Measurements from ENCODE around the gene HIPK2.

The HIPK2 gene

DNA sequence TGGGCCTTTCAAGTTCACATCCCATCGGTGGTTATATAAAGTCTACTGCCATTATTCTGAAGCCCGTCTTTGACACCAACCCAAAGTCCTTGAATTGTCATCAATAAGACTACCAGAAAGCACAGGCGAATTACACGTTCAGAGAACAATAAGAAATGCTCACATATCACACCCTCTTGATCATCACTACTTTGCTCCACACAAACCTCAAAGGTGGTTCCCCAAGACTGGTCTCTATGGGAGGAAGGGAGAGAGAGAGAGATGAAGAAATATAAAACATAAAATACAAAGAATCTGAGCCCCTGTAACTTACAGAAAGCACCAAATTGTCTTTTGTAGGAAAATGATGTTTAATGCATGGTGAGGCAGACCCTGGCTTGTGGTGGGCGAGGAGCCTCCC lies 4.4 kb downstream of the HIPK2 start:
- H3K27ac ChIP-seq (ENCODE audit: low read length) = no peak overlapping the region
- H2AFZ ChIP-seq (ENCODE audit: low read depth, low read length) = no peak overlapping the region
- H3K9ac ChIP-seq (ENCODE audit: low read depth, low read length) = no peak overlapping the region
- no peak for TF ChIP-seq CTCF (IDR thresholded peaks at IDR 0.05; ENCODE audit: borderline replicate concordance, extremely low read depth, low read length, poor library complexity, severe bottlenecking)
- no peak for TF ChIP-seq EZH2 (IDR thresholded peaks at IDR 0.05; ENCODE audit: borderline replicate concordance, low read depth, low read length, severe bottlenecking)
- no peak overlapping the region for H3K4me3 ChIP-seq (ENCODE audit: low read depth in 1 of 2, low read length in 2 of 2)
- peaks cover 12% of the 10 kb centered on the region; the same call in 1 of the 2 replicates for H4K20me1 ChIP-seq (ENCODE audit: insufficient read depth, low read length)
- no peaks in the 10 kb centered on the region for H3K9me3 ChIP-seq (ENCODE audit: insufficient read depth, low read length, severe bottlenecking)
- no peak overlapping the region for H3K4me2 ChIP-seq (ENCODE audit: insufficient read depth, low read length)
- DNase-seq (no peak), ATAC-seq (ENCODE audit: insufficient read depth, low read depth) (no peak)
- no peaks in the 10 kb centered on the region; the same call in 1 of the 2 replicates for H3K36me3 ChIP-seq (ENCODE audit: insufficient read depth, low read length)
- peaks cover 26% of the 10 kb centered on the region for H3K4me1 ChIP-seq (ENCODE audit: insufficient read depth, low read length)
- no peaks in the 10 kb centered on the region for H3K79me2 ChIP-seq (ENCODE audit: insufficient read depth, low read length)
- peaks cover 2% of the 10 kb centered on the region for H3K27me3 ChIP-seq (ENCODE audit: insufficient read depth, low read length, poor library complexity)

DNA sequence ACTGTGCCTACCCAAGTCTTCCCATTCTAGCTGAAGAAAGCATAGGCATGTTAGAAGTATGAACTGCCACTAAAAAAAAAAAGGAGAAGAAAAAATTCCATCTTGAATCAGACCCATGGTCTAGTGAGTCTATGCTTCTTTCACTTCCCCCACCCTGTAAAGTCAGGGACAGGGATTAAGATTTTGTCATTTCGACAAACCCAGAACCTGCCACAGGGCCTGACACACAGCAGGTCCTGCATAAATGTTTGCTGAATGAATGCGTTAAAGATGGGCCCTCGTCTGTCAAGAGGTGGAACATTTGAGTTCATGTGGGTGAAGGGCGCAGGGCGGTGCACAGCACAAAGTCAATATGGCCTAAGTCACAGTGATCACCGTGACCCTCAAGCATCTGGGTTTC lies 4.9 kb downstream of the HIPK2 start:
- H3K4me3 ChIP-seq (ENCODE audit: low read depth in 1 of 2, low read length in 2 of 2) = no peak overlapping the region
- no peak overlapping the region for H2AFZ ChIP-seq (ENCODE audit: low read depth, low read length)
- H3K27ac ChIP-seq (ENCODE audit: low read length) = no peak overlapping the region
- DNase-seq (no peak), ATAC-seq (ENCODE audit: insufficient read depth, low read depth) (no peak)
- H3K79me2 ChIP-seq (ENCODE audit: insufficient read depth, low read length) = no peaks in the 10 kb centered on the region
- TF ChIP-seq EZH2 (IDR thresholded peaks at IDR 0.05; ENCODE audit: borderline replicate concordance, low read depth, low read length, severe bottlenecking) = no peak
- no peak for TF ChIP-seq CTCF (IDR thresholded peaks at IDR 0.05; ENCODE audit: borderline replicate concordance, extremely low read depth, low read length, poor library complexity, severe bottlenecking)
- no peaks in the 10 kb centered on the region for H3K9me3 ChIP-seq (ENCODE audit: insufficient read depth, low read length, severe bottlenecking)
- H4K20me1 ChIP-seq (ENCODE audit: insufficient read depth, low read length) = peaks cover 12% of the 10 kb centered on the region; the same call in 1 of the 2 replicates
- H3K27me3 ChIP-seq (ENCODE audit: insufficient read depth, low read length, poor library complexity) = no peaks in the 10 kb centered on the region
- no peaks in the 10 kb centered on the region for H3K36me3 ChIP-seq (ENCODE audit: insufficient read depth, low read length)
- no peak overlapping the region for H3K4me2 ChIP-seq (ENCODE audit: insufficient read depth, low read length)
- peaks cover 29% of the 10 kb centered on the region for H3K4me1 ChIP-seq (ENCODE audit: insufficient read depth, low read length)
- H3K9ac ChIP-seq (ENCODE audit: low read depth, low read length) = no peak overlapping the region

- TF ChIP-seq EZH2 (IDR thresholded peaks at IDR 0.05; ENCODE audit: borderline replicate concordance, low read depth, low read length, severe bottlenecking) = no peak
- no peak for TF ChIP-seq CTCF (IDR thresholded peaks at IDR 0.05; ENCODE audit: borderline replicate concordance, extremely low read depth, low read length, poor library complexity, severe bottlenecking)
- Histone ChIP-seq H3K4me2 (ENCODE audit: insufficient read depth, low read length) (no peak overlapping the region), H3K36me3 (ENCODE audit: insufficient read depth, low read length) (no peaks in the 10 kb centered on the region), H3K4me3 (ENCODE audit: low read depth in 1 of 2, low read length in 2 of 2) (no peak overlapping the region), H4K20me1 (ENCODE audit: insufficient read depth, low read length) (peaks cover 12% of the 10 kb centered on the region; the same call in 1 of the 2 replicates), H3K27ac (ENCODE audit: low read length) (no peak overlapping the region), H3K9me3 (ENCODE audit: insufficient read depth, low read length, severe bottlenecking) (no peaks in the 10 kb centered on the region), H3K9ac (ENCODE audit: low read depth, low read length) (no peak overlapping the region), H2AFZ (ENCODE audit: low read depth, low read length) (no peak overlapping the region), H3K27me3 (ENCODE audit: insufficient read depth, low read length, poor library complexity) (no peaks in the 10 kb centered on the region), H3K4me1 (ENCODE audit: insufficient read depth, low read length) (peaks cover 37% of the 10 kb centered on the region), H3K79me2 (ENCODE audit: insufficient read depth, low read length) (no peaks in the 10 kb centered on the region)
- ATAC-seq (ENCODE audit: insufficient read depth, low read depth) (no peak), DNase-seq (no peak)
These were observed 5.7 kb downstream of the HIPK2 start for GRCh38 chr7:139772115-139772514.

All from DND-41 (cell line).